SK-N-SH treated with all-trans-retinoic acid at 6 μM for 48 hours (cell line): Measurements from ENCODE around the gene GRK5.

ENCODE experiments used
- ATAC-seq: fragments of 200-7000 bp; cut with Tn5 transposase; 3 replicates; pipeline ENCODE4 v1.9.1; 2020; ENCODE audit warnings: mild to moderate bottlenecking, moderate library complexity
- ARNTL ChIP-seq: fragments of 450-650 bp; formaldehyde crosslinking; IDR thresholded peaks from 2 replicates; pipeline ENCODE4 v1.5.0; 2020; ENCODE audit warnings: low read depth, mild to moderate bottlenecking, moderate library complexity, borderline replicate concordance
- CSDC2 ChIP-seq: fragments of 250-450 bp; sonication (Bioruptor Pico); IDR thresholded peaks from 2 replicates; pipeline ENCODE4 v1.5.0; 2020; ENCODE audit warnings: mild to moderate bottlenecking, moderate library complexity
- CSRNP3 ChIP-seq: fragments of 250-450 bp; sonication (Bioruptor Pico); IDR thresholded peaks from 2 replicates; pipeline ENCODE4 v1.5.1; 2021; ENCODE audit warnings: mild to moderate bottlenecking, moderate library complexity
- ESRRG ChIP-seq: fragments of 250-450 bp; sonication (Bioruptor Pico); IDR thresholded peaks from 2 replicates; pipeline ENCODE4 v1.6.1; 2021; ENCODE audit warnings: mild to moderate bottlenecking
- OSR1 ChIP-seq: fragments of 250-450 bp; sonication (Bioruptor Pico); IDR thresholded peaks from 2 replicates; pipeline ENCODE4 v1.8.0; 2022; ENCODE audit warnings: moderate library complexity, mild to moderate bottlenecking, inconsistent platforms
- PPARA ChIP-seq: fragments of 250-450 bp; sonication (Bioruptor Pico); IDR thresholded peaks from 2 replicates; pipeline ENCODE4 v1.5.0; 2020; ENCODE audit warnings: mild to moderate bottlenecking, borderline replicate concordance
- RARB ChIP-seq: fragments of 250-450 bp; sonication (Bioruptor Pico); IDR thresholded peaks from 2 replicates; pipeline ENCODE4 v1.8.0; 2021; ENCODE audit warnings: mild to moderate bottlenecking, moderate library complexity
- SNAI2 ChIP-seq: fragments of 250-450 bp; sonication (Bioruptor Pico); IDR thresholded peaks from 2 replicates; pipeline ENCODE4 v1.5.0; 2020; ENCODE audit warnings: mild to moderate bottlenecking, moderate library complexity
- ZC3H10 ChIP-seq: fragments of 250-450 bp; sonication (Bioruptor Pico); IDR thresholded peaks from 2 replicates; pipeline ENCODE4 v1.5.1; 2021; ENCODE audit warnings: mild to moderate bottlenecking, moderate library complexity
- ZFP30 ChIP-seq: fragments of 450-650 bp; formaldehyde crosslinking; IDR thresholded peaks from 2 replicates; pipeline ENCODE4 v1.5.0; 2022; ENCODE audit warnings: mild to moderate bottlenecking, moderate library complexity
- ZNF565 ChIP-seq: fragments of 450-650 bp; formaldehyde crosslinking; conservative IDR thresholded peaks from 2 replicates; pipeline ENCODE4 v1.5.0; 2020; ENCODE audit warnings: low read depth, mild to moderate bottlenecking, moderate library complexity
- ZNF70 ChIP-seq: fragments of 450-650 bp; formaldehyde crosslinking; IDR thresholded peaks from 2 replicates; pipeline ENCODE4 v1.5.0; 2020; ENCODE audit warnings: mild to moderate bottlenecking, moderate library complexity
- ZNF8 ChIP-seq: fragments of 450-650 bp; formaldehyde crosslinking; IDR thresholded peaks from 2 replicates; pipeline ENCODE4 v1.5.0; 2020; ENCODE audit warnings: mild to moderate bottlenecking, moderate library complexity
- TF ChIP-seq, protein P1 (sequence below): fragments of 250-450 bp; sonication (Bioruptor Pico); IDR thresholded peaks from 2 replicates; pipeline ENCODE4 v1.8.0; 2020; ENCODE audit warnings: mild to moderate bottlenecking, moderate library complexity, borderline replicate concordance
- TF ChIP-seq, protein P2 (sequence below): fragments of 250-450 bp; sonication (Bioruptor Pico); IDR thresholded peaks from 2 replicates; pipeline ENCODE4 v1.5.1; 2020; ENCODE audit warnings: low read depth, mild to moderate bottlenecking, moderate library complexity
- TF ChIP-seq, protein P3 (sequence below): fragments of 250-450 bp; sonication (Bioruptor Pico); IDR thresholded peaks from 2 replicates; pipeline ENCODE4 v1.5.0; 2020; ENCODE audit warnings: mild to moderate bottlenecking, moderate library complexity

Gene GRK5

DNA sequence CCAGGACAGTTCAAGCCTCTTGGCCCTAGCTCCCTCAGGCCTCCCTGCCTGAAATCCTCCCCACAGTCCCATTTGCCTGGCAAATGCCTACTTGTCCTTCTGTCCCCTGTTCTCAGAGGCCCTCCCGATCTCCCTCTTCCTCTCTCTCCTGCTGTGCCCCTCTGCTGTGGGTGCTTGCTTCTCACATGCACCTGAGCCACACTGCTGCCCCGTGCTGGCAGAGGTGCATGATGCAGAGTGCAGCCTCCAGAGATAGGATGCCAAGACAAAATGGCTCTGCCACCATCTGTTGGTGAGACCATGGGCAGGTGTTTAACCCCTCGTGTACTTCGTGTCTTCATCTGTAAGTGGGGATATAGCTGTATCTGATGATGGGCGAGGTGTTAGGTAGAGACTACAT, 176.8 kb downstream of the GRK5 start:
- TF ChIP-seq PPARA (CRISPR knock-in tag) = no peak
- no peak for TF ChIP-seq ZC3H10 (CRISPR knock-in tag)
- TF ChIP-seq SNAI2 = no peak
- no peak for TF ChIP-seq CSDC2 (CRISPR knock-in tag)
- TF ChIP-seq, protein P1, sequence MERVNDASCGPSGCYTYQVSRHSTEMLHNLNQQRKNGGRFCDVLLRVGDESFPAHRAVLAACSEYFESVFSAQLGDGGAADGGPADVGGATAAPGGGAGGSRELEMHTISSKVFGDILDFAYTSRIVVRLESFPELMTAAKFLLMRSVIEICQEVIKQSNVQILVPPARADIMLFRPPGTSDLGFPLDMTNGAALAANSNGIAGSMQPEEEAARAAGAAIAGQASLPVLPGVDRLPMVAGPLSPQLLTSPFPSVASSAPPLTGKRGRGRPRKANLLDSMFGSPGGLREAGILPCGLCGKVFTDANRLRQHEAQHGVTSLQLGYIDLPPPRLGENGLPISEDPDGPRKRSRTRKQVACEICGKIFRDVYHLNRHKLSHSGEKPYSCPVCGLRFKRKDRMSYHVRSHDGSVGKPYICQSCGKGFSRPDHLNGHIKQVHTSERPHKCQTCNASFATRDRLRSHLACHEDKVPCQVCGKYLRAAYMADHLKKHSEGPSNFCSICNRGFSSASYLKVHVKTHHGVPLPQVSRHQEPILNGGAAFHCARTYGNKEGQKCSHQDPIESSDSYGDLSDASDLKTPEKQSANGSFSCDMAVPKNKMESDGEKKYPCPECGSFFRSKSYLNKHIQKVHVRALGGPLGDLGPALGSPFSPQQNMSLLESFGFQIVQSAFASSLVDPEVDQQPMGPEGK (CRISPR knock-in tag) = no peak
- TF ChIP-seq OSR1 (CRISPR knock-in tag) = no peak
- no peak for TF ChIP-seq ZFP30 (CRISPR knock-in tag)
- no peak for ATAC-seq

GRCh38 chr10:119386666-119387065, 179.3 kb downstream of the GRK5 start:
- TF ChIP-seq, protein P1 (CRISPR knock-in tag) = no peak
- TF ChIP-seq ZNF8 = no peak
- no peak for TF ChIP-seq OSR1 (CRISPR knock-in tag)
- no peak for TF ChIP-seq CSRNP3 (CRISPR knock-in tag)
- TF ChIP-seq PPARA (CRISPR knock-in tag) = no peak
- no peak for TF ChIP-seq ZFP30 (CRISPR knock-in tag)
- no peak for TF ChIP-seq CSDC2 (CRISPR knock-in tag)
- TF ChIP-seq, protein P2, sequence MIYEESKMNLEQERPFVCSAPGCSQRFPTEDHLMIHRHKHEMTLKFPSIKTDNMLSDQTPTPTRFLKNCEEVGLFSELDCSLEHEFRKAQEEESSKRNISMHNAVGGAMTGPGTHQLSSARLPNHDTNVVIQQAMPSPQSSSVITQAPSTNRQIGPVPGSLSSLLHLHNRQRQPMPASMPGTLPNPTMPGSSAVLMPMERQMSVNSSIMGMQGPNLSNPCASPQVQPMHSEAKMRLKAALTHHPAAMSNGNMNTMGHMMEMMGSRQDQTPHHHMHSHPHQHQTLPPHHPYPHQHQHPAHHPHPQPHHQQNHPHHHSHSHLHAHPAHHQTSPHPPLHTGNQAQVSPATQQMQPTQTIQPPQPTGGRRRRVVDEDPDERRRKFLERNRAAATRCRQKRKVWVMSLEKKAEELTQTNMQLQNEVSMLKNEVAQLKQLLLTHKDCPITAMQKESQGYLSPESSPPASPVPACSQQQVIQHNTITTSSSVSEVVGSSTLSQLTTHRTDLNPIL (CRISPR knock-in tag) = no peak
- TF ChIP-seq ZNF70 (CRISPR knock-in tag) = no peak
- TF ChIP-seq ZNF565 (CRISPR knock-in tag) = no peak
- TF ChIP-seq ARNTL (CRISPR knock-in tag) = no peak
- TF ChIP-seq, protein P3, sequence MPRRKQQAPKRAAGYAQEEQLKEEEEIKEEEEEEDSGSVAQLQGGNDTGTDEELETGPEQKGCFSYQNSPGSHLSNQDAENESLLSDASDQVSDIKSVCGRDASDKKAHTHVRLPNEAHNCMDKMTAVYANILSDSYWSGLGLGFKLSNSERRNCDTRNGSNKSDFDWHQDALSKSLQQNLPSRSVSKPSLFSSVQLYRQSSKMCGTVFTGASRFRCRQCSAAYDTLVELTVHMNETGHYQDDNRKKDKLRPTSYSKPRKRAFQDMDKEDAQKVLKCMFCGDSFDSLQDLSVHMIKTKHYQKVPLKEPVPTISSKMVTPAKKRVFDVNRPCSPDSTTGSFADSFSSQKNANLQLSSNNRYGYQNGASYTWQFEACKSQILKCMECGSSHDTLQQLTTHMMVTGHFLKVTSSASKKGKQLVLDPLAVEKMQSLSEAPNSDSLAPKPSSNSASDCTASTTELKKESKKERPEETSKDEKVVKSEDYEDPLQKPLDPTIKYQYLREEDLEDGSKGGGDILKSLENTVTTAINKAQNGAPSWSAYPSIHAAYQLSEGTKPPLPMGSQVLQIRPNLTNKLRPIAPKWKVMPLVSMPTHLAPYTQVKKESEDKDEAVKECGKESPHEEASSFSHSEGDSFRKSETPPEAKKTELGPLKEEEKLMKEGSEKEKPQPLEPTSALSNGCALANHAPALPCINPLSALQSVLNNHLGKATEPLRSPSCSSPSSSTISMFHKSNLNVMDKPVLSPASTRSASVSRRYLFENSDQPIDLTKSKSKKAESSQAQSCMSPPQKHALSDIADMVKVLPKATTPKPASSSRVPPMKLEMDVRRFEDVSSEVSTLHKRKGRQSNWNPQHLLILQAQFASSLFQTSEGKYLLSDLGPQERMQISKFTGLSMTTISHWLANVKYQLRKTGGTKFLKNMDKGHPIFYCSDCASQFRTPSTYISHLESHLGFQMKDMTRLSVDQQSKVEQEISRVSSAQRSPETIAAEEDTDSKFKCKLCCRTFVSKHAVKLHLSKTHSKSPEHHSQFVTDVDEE (CRISPR knock-in tag) = no peak
- TF ChIP-seq ESRRG (CRISPR knock-in tag) = no peak
- no peak for TF ChIP-seq SNAI2
- ATAC-seq = no peak

DNA sequence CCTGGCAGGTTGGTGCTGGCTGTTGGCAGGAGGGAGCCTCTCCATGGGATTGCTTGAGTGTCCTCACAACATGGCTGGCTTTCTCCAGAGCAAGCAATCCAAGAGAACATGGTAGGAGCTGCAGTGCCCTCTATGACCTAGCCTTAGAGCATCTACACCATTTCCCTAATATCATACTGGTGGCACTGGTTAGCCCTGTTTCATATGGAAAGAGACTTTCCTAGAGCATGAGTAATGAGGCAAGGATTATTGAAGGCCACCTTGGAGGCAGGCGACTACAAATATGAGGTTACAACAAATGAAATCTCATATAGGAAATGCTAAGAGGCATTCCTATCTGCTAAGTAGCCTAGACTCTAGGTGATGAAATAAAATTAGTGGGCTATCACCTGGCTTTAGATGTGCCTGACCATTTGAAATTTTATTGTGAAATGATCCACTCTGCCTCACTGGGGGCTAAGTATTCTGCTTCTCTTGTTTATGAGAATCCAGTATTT, 181.5 kb downstream of the GRK5 start:
- ATAC-seq = no peak
- no peak for TF ChIP-seq RARB (CRISPR knock-in tag)
- TF ChIP-seq, protein P3 (CRISPR knock-in tag) = no peak
